ENCODE measurements around the gene SERPINA6. TPM values are rescaled to one million over a fixed set of nuclear protein-coding genes. Genes with fewer than 3 reads are reported as not detected.

SERPINA6 gene
- total and polyA plus RNA-seq, 8 donors, result 5.2 to 17.7 (median 13.1) TPM

- no peak for ATAC-seq
- FAIRE-seq, result no peak
These were observed 42.5 kb upstream of the SERPINA6 start for GRCh38 chr14:94365624-94366023.

GRCh38 chr14:94364964-94365363, 41.8 kb upstream of the SERPINA6 start:
- H3K27me3 ChIP-seq, result no peaks in the 10 kb centered on the region
- no peak overlapping the region for H3K4me3 ChIP-seq
- no peak for ATAC-seq
- no peaks in the 10 kb centered on the region for H3K4me1 ChIP-seq
- FAIRE-seq, result no peak
- WGBS, 2 donors, result 47 to 71% methylated on average over 5 of the region's 5 CpGs
- H3K9me3 ChIP-seq, result no peaks in the 10 kb centered on the region
- peak in 1 of 6 donors; percentile 36 for DNase-seq
- intact Hi-C loops (cut with DNase I), result no loop called here
- TF ChIP-seq CTCF (IDR thresholded peaks at IDR 0.05), result no peak
- no peak overlapping the region for H3K27ac ChIP-seq
- no peaks in the 10 kb centered on the region for H3K36me3 ChIP-seq

More at GRCh38 chr14:94365624-94366023, 42.5 kb upstream of the SERPINA6 start:
- intact Hi-C loops (cut with DNase I), result no loop called here
- Histone ChIP-seq H3K4me1 (no peaks in the 10 kb centered on the region), H3K36me3 (no peaks in the 10 kb centered on the region), H3K27ac (no peak overlapping the region), H3K4me3 (no peak overlapping the region), H3K9me3 (no peaks in the 10 kb centered on the region), H3K27me3 (no peaks in the 10 kb centered on the region)
- DNase-seq, result no peak
- 72 to 87% methylated on average over 3 of the region's 3 CpGs for WGBS, 2 donors
- TF ChIP-seq CTCF (IDR thresholded peaks at IDR 0.05), result no peak

- intact Hi-C loops (cut with DNase I), result no loop called here
- H3K4me3 ChIP-seq, result no peak overlapping the region
- no peaks in the 10 kb centered on the region for H3K4me1 ChIP-seq
- no peak overlapping the region for H3K27ac ChIP-seq
- peak in 2 of 6 donors; percentile 7 to 20 for DNase-seq
- ATAC-seq, result no peak
- no peaks in the 10 kb centered on the region for H3K36me3 ChIP-seq
- FAIRE-seq, result no peak
- H3K27me3 ChIP-seq, result no peaks in the 10 kb centered on the region
- 68 to 83% methylated on average over 3 of the region's 3 CpGs for WGBS, 2 donors
- H3K9me3 ChIP-seq, result no peaks in the 10 kb centered on the region
- TF ChIP-seq CTCF (IDR thresholded peaks at IDR 0.05), result no peak
These were observed 40.9 kb upstream of the SERPINA6 start for GRCh38 chr14:94364037-94364436.

GRCh38 chr14:94363151-94363624, 40.1 kb upstream of the SERPINA6 start:
- intact Hi-C loops (cut with DNase I), result no loop called here
- H3K9me3 ChIP-seq, result no peaks in the 10 kb centered on the region
- ATAC-seq, result no peak
- H3K27ac ChIP-seq, result no peak overlapping the region
- TF ChIP-seq CTCF (IDR thresholded peaks at IDR 0.05), result no peak
- no peaks in the 10 kb centered on the region for H3K4me1 ChIP-seq
- H3K27me3 ChIP-seq, result no peaks in the 10 kb centered on the region
- no peak overlapping the region for H3K4me3 ChIP-seq
- peak in 1 of 6 donors; percentile 34 for DNase-seq
- no peak for FAIRE-seq
- no peaks in the 10 kb centered on the region for H3K36me3 ChIP-seq
- WGBS, 2 donors, result 81 to 82% methylated on average over 12 of the region's 12 CpGs

- H3K27ac ChIP-seq, result no peak overlapping the region
- H3K36me3 ChIP-seq, result no peaks in the 10 kb centered on the region
- H3K4me3 ChIP-seq, result no peak overlapping the region
- ATAC-seq (no peak), FAIRE-seq (no peak), DNase-seq (no peak)
- no peaks in the 10 kb centered on the region for H3K4me1 ChIP-seq
- WGBS, 2 donors, result 63 to 75% methylated on average over 8 of the region's 8 CpGs
- intact Hi-C loops (cut with DNase I), result no loop called here
- no peak for TF ChIP-seq CTCF (IDR thresholded peaks at IDR 0.05)
- no peaks in the 10 kb centered on the region for H3K9me3 ChIP-seq
- no peaks in the 10 kb centered on the region for H3K27me3 ChIP-seq
These were observed 39.5 kb upstream of the SERPINA6 start for GRCh38 chr14:94362614-94363133.
